ENCODE data around the gene SLC24A3. TPM values are rescaled to one million over a fixed set of nuclear protein-coding genes. Genes with fewer than 3 reads are reported as not detected.

SLC24A3 gene
- total RNA-seq, 6 donors from 2014 or later, result 6.3 to 10.8 (median 9.3) TPM

DNA sequence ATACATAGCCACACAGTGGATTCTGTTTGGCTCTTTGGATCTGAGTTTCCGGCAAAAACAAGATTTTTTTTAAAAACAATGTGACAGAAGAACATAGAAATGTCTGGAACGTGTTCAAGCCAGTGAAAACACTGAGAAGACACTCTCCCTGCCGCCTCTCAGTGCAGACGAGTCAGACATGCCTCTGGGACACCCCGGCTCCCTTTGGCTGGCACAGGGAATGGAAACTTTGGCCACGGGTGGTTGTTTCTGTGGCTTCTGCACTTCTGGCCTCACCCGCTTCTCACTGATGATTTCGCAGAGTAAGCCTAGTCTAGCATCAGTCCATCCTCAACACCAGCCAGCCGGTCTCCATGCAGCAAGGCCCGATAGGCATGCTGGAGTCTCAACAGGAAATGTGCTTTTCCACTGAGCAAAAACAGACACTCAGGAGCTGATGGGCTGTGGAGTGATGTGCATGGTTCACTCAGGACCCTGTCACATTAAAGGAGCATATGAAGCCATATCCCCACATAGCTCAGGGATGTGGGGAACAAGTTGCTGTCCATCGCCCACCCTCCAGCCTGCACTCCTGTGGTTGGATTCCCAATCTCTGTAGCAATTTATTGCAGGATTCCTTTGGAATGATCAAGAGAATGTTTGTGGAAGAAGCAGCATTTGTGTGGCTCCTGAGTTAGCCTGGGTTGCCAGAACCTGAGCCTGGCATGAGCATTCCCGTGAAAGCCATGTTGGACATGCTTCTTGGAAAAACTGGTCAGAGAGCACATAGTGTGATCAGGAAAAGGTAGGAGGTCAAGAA is 283.7 kb downstream of the SLC24A3 start:
- no peaks in the 10 kb centered on the region for H3K27me3 ChIP-seq
- WGBS, 2 donors, result 74 to 77% methylated on average over 11 to 12 of the region's 12 CpGs
- TF ChIP-seq EP300 (IDR thresholded peaks at IDR 0.05), result no peak
- TF ChIP-seq POLR2AphosphoS5 (IDR thresholded peaks at IDR 0.05), result no peak
- no peak for TF ChIP-seq CTCF (IDR thresholded peaks at IDR 0.05)
- TF ChIP-seq POLR2A (IDR thresholded peaks at IDR 0.05), result no peak
- H3K4me1 ChIP-seq, result no peaks in the 10 kb centered on the region
- H3K9me3 ChIP-seq, result no peaks in the 10 kb centered on the region
- no peaks in the 10 kb centered on the region for H3K36me3 ChIP-seq
- no peak overlapping the region for H3K27ac ChIP-seq
- H3K4me3 ChIP-seq, result no peak overlapping the region
- DNase-seq (no peak), ATAC-seq (ENCODE audit: low FRiP score in 2 of 2) (no peak)

DNA sequence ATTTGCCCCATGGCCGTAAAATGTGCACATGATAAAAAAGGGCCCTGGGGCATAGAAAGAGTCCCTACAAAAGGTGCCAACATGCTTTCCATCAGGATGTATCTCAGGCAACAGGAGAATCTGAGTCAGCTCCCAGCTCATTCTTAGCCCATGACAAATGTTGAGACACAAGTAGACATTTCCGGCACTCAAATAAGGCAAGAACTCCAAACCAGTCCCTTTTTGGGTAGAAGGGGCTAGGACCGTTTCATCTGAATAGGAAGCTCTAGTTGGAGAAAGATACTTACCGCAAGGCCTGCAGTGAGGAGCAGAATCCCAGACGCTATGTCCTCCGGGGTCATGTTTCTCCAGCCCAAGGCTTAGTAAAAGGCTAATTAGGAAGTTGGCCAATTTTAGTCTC is 284.6 kb downstream of the SLC24A3 start:
- Histone ChIP-seq H3K4me1 (no peaks in the 10 kb centered on the region), H3K4me3 (no peak overlapping the region), H3K27ac (no peak overlapping the region), H3K9me3 (no peaks in the 10 kb centered on the region), H3K36me3 (no peaks in the 10 kb centered on the region), H3K27me3 (no peaks in the 10 kb centered on the region)
- DNase-seq, result no peak
- 87 to 92% methylated on average over 6 of the region's 6 CpGs for WGBS, 2 donors
- ATAC-seq (ENCODE audit: low FRiP score in 2 of 2), result no peak
- TF ChIP-seq CTCF (IDR thresholded peaks at IDR 0.05), result no peak
- no peak for TF ChIP-seq EP300 (IDR thresholded peaks at IDR 0.05)
- no peak for TF ChIP-seq POLR2AphosphoS5 (IDR thresholded peaks at IDR 0.05)

DNA sequence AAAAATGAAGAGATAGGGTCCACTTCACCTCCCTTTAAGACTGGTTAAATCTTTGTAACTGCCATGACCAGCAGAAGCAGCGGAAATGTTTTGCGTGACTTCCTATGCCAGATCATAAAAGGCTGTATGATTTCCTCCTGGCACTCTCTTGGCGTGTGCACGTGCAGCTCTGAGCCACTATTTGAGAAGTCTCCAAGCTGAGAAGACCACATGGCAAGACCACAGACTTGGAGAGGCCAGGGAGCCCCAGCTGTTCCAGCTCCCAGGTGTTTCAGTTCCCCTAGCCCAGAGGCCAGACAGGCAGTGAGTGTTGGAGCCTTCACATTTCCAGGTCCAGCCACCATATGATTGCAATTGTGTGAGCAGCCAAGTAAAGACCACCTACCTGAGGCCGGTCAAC is 286.3 kb downstream of the SLC24A3 start:
- no peaks in the 10 kb centered on the region for H3K4me1 ChIP-seq
- H3K27ac ChIP-seq, result no peak overlapping the region
- TF ChIP-seq POLR2AphosphoS5 (IDR thresholded peaks at IDR 0.05) (no peak), EP300 (IDR thresholded peaks at IDR 0.05) (no peak), CTCF (IDR thresholded peaks at IDR 0.05) (no peak)
- H3K9me3 ChIP-seq, result no peaks in the 10 kb centered on the region
- WGBS, 2 donors, result 69 to 82% methylated on average over 5 of the region's 5 CpGs
- H3K36me3 ChIP-seq, result no peaks in the 10 kb centered on the region
- DNase-seq (no peak), ATAC-seq (ENCODE audit: low FRiP score in 2 of 2) (no peak)
- H3K27me3 ChIP-seq, result no peaks in the 10 kb centered on the region
- H3K4me3 ChIP-seq, result no peak overlapping the region

- Histone ChIP-seq H3K4me3 (no peak overlapping the region), H3K36me3 (no peaks in the 10 kb centered on the region), H3K9me3 (no peaks in the 10 kb centered on the region), H3K4me1 (no peaks in the 10 kb centered on the region), H3K27me3 (no peaks in the 10 kb centered on the region), H3K27ac (no peak overlapping the region)
- TF ChIP-seq CTCF (IDR thresholded peaks at IDR 0.05), result no peak
- no peak for TF ChIP-seq POLR2AphosphoS5 (IDR thresholded peaks at IDR 0.05)
- 84 to 88% methylated on average over 4 of the region's 4 CpGs for WGBS, 2 donors
- no peak for DNase-seq
- no peak for ATAC-seq (ENCODE audit: low FRiP score in 2 of 2)
Measured at GRCh38 chr20:19501476-19502115, 289.2 kb downstream of the SLC24A3 start.

- no peak overlapping the region for H3K27ac ChIP-seq
- 85 to 89% methylated on average over 5 of the region's 5 CpGs for WGBS, 2 donors
- H3K9me3 ChIP-seq, result no peaks in the 10 kb centered on the region
- H3K27me3 ChIP-seq, result no peaks in the 10 kb centered on the region
- no peaks in the 10 kb centered on the region for H3K4me1 ChIP-seq
- ATAC-seq (ENCODE audit: low FRiP score in 2 of 2), result no peak
- no peak for TF ChIP-seq EP300 (IDR thresholded peaks at IDR 0.05)
- no peak for TF ChIP-seq POLR2AphosphoS5 (IDR thresholded peaks at IDR 0.05)
- TF ChIP-seq CTCF (IDR thresholded peaks at IDR 0.05), result no peak
- TF ChIP-seq POLR2A (IDR thresholded peaks at IDR 0.05), result no peak
- H3K4me3 ChIP-seq, result no peak overlapping the region
- DNase-seq, result no peak
- H3K36me3 ChIP-seq, result no peaks in the 10 kb centered on the region
Measured at GRCh38 chr20:19502169-19502568, 289.7 kb downstream of the SLC24A3 start.

All from upper lobe of left lung (tissue), 6 donors.